ENCODE data around the gene CTNNAL1.
A peak's percentile ranks its signal among the peaks of the same experiment; 100 is the strongest.
"Not testable (repeated sequence)": the region's sequence is repeated elsewhere in the genome, so short reads cannot be mapped to it uniquely, and the experiment has no call there.

CTNNAL1 gene

DNA sequence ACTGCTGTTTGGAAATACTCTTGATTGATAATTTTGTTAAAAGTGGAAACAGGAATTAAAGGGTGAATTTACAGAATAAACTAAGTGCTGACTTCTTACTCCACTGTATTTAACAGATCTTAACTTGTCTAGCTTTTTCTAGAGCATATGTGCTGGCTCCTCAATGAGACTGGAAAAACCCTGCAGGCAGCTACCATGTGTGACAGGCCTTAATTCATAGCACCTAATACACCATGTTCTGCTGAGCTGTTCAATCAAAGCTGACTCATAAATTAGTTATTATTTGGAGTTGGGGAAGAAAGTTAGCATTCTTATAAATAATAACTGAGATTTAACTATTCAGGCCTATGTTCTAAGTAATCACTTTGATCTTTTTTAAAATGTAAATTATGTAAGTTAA lies 29.4 kb downstream of the CTNNAL1 start:
- no peak for DNase-seq

DNA sequence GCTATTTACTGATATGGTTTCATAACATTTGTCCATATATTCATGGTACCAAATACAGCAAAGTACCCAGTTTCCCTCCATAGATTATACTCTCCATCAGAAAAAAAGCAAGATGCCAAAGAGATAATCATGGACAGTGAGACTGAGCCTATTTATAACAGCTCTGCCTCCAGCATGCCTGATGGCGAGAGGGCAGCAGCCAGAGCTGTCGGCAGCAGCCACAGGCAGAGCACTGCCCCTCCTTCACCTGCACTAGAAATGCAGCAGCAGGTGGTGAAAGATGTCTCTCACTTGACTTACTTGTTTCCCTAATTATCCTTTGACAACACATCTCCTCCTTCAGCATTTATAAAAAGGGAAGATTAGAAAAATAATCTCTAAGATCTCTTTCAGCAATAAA lies 32.4 kb downstream of the CTNNAL1 start:
- no peak for DNase-seq

DNA sequence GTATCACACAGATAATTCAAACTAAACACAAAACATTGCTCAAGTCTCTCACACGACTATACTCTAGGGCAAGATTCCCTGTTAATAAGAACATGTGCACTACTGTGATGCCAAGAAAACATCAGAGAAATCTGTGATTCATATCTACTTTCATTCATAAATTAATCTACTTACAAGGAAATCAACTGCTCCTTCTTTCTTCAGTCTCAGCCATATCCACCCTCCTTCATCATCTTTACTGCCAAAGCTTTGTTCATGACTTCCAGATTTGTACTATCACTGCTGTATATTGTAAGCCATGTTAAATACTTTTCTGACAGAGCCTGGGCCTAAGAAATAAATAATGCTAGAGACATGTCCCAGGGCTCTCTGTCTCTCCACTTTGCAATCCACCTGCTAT lies 35.1 kb downstream of the CTNNAL1 start:
- DNase-seq: no peak

DNA sequence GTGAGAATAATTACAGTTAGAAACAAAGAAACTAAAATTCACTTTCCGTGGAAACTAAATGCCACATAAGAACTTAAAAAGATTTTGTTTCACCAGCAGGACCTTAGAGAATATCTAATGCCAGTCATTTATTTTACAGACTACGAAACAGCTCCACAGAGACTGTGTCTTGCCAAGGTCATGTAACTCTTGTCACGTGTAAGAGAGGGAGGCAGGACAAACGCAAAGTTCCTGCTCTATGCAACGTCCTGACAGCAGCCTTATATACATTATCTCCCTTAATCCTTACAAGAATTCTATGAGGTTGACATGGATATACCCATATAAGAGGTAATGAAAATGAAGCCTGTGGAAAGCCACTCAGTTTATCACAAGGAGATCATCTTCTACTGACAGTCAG lies 39.4 kb downstream of the CTNNAL1 start:
- no peak for DNase-seq

DNA sequence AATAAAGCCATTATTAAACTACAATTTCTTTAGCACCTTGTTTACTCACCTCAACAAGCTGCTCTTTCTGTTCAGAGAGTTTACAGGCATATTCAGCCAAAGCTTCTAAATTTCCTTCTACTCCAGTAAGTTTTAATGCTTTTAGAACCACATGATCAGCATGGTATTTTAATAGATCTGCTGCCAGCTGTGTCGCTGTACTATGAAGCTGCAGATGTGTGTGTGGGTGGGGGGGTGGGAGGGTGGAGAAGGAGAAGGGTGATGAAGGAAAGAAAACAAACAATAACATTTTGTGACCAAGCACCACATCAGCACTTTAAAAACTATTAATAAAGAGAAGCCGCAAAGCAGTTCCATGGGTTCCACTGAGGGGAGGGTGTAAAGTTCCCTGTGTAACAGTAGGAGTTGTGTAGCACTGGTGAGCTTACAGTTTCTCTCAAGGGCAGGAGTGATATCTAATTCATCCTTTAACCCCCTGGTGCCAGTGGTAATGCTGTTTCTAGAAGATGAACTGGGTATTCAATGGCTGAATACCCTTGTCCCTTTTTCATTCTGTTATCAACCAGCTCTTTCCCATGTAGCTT lies 40.6 kb downstream of the CTNNAL1 start:
- no peak for DNase-seq

DNA sequence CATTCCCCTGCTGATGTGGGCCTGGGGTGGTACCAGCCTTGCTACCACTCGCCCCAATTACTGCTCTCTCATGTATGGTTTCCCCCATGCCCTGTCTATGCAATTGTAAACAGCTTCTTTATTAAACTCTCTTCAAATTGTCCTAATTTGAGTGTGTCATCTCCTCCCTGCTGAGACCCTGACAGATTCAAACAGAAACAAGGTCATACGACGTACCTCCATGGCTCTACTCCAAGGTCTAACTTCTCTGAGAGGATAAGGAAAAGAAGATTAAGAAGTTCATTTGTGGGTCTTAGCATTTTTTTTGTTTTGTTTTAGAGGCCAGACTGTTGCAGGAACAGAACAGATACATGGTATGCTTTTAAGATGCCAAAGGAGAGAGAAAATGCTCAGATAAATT lies 41.1 kb downstream of the CTNNAL1 start:
- no peak for DNase-seq

DNA sequence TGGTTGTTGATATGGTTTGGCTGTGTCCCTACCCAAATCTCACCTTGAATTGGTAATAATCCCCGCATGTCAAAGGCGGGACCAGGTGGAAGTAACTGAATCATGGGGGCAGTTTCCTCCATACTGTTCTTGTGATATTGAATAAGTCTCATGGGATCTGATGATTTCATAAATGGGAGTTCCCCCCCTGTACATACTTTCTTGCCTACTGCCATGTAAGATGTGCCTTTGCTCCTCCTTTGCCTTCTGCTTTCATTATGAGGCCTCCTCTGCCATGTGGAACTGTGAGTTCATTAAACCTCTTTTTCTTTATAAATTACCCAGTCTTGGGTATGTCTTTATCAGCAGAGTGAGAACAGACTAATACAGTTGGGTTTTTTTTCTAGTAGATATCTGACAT lies 41.9 kb downstream of the CTNNAL1 start:
- not testable (repeated sequence) for DNase-seq

DNA sequence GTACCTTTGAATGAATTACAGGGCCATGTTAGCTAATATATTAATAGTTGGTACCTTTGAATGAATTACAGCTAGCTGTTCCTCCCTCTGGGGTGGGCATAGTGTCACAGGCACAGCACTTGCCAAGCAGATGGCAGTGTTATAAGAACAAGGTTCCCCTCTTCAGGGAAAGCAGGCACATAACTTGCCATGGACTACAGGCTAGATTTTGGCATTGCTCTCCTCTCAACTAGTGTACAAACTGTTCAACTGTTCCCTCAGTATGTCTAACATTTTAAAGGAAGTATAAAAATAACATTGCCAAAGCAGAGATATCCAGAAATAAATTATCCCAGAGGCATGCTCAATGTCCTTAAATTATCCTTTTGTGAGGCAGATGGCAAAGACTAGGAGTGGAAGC lies 45.4 kb downstream of the CTNNAL1 start:
- no peak for DNase-seq

DNA sequence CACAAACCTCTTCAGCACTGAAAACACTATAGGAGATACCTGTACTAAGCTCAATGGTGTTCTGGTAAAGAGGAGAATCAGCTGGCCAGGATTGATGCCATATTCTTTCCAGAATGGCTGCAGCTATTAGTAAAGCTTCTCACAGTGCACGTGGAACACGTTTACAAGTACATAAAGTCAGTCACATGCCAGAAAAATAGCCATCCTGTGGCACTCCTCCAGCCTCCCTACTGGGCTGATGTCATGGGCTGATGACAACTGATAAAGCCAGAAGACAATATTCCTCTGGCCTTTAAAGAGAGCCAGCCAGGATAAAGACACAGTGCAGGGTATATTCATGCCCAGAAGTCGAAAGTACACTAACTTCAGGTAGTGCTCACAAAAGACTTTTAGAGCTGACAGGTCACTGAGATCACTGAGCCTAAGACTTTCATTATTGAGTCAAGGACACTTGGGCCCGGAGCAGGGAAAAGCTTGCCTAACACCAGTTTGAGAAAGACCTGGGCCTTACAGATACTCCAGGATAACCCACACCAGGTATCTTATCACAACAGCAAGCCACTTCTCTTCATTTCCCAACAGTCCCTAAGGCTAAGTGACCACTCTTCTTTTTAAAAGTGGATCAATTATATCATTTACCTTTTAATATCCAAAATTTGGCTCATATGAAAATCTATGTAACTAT lies 49.7 kb downstream of the CTNNAL1 start:
- DNase-seq: no peak

DNA sequence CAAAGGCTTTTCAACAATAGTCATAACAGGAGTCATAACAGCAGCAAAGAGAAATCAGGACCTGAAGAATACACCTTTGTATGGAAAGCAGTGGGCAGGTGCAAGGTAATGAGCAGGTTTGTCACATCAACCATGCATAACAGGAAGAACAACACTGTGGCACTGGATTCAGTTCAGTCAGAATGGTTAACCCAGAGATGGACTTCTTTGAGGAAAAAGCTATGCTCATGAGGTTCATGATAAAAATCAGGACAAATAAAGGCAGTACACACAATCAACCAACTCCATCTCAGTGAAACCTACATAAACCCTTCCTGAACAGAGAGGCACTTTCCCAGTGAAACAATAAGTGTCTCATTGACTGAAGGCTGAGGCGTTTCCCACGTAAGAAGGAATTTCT lies 52.1 kb downstream of the CTNNAL1 start:
- DNase-seq: no peak

DNA sequence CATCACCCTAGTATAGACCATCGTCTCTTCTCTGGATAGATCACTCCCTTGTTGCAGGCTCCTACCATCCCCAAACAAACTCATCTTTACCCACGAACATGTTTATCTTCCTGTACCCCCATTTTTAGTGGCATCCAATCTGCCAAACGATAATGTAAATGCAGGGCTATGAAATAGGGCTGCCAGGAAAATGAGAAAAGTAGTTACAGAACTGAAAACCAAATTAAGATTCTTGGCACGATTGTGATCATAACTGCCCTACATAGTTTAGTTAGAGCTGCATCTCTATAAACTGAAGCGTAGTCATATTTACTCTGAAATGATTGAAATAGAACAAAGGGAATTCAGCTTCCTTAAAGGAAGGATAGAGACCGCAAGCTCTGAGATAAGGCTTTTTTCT lies 53.0 kb downstream of the CTNNAL1 start:
- no peak for DNase-seq

DNA sequence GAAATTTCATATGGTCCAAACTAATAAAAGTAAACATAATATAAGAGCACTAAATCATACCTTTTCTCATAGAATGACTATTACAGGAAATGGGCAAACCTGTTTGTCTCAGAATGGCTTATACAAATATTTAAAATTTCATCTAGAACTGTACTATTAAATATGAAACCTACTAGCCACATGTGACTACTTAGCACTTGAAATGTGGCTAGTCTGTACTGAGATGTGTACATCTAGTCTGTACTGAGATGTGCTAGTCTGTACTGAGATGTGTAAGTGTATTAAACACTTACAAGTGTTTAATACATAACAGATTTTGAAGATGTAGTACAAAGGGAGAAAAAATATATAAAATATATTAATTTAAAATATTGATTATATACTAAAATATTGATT lies 56.7 kb downstream of the CTNNAL1 start:
- no peak for DNase-seq

DNA sequence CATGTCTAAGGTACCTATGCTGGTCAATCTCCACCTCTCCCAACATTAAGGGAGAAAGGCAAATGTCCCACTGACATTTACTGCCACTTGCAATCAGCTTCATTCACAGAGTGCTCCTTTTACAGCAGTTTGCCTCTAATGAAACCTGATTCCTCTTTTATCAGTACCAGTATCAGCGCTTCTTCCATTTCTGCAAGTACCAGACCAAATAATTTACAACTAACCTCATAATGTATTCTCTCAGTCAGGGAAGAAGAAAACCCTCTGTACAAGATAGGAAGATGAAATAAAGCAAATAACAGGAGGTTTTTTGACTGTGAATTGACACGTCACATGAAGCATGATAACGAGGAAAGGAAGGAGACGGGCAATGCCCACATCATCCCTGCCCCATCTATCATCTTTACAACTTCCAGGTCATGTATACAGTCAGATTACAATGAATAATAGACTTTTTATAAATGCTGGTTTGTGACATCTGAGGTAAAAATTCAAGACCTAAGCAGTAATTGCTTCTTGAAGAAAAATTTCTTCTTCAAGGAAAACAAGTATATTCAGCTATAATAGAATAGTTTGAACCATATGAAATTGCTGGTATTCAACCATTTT lies 57.2 kb downstream of the CTNNAL1 start:
- no peak for DNase-seq

DNA sequence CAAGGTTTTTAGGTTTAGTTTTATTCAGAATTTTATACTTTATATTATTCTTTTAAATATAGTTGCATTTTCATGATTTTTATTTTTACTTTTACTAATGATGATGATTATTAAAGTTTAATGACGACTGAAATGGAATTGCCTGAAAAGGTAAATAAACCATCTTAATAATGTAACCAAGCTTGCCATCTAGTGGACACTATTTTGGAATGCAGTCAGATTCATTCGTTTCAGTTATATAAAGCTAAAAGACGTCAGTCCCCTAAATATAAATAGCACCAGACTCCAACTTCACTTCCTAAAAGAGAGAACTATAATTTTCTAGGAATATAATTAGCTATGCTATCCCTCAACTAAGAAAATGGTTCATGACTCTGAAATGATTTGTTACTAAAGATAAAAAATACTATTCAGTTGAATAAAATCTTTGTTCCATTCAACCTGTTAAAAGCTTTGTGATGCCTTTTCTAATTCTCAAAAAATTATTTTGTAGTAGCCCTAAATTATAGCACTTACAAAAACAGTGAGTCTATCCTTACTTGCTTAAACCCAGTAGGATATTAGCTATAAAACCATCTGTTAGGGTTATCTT lies 59.2 kb downstream of the CTNNAL1 start:
- no peak for DNase-seq

DNA sequence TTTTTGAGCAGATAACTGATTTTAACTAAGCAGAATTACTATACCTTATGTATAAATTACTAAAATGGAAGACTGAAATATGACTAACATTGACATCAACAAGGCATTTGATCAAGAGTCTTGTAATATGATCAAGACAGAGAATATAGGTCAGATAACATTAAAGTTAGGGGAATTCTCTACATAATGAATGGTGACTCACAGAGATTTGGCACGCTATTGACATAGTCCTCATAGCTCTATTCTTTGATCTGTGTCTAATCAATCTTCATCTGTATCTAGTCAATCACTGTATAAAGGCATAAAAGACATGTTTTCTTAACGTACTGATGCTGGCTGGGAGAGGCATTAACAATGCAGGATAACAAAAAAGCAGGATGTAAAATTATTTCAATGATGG lies 61.7 kb downstream of the CTNNAL1 start:
- DNase-seq: no peak

DNA sequence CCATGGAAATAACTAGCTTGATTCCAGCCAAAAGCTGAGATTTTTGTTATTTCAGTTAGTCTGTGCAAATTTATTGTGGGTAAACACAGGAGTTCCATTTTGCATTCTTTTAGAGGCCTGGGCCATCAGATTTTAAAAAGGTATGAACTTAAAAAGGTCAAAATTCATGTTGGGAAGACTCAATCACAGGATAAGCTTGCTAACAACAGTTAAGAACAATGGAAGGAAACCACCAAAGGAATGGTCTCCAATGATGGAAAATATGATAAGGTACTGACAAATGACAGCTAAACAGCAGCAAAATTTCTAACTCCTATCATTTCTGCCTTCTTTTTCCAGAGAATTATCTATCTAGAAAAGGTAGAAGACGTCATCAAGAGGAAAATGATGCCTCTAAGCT lies 63.1 kb downstream of the CTNNAL1 start:
- DNase-seq: no peak

DNA sequence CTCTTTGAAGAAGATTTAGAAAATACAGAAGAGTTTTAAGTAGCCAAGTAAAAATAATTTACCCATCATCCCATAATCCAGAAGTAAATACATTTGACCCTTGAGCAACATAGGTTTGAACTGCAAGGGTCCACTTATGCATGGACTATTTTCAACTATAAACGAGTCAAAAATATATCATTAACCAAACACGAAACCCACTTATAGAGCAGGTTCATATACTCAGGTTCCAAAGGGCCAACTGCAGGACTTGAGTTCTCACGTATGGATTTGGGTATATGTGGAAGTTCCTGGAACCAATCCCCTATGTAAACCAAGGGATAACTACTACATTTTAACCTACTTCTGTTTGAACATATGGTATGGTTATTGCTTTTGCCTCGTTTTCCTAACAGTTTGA lies 73.3 kb downstream of the CTNNAL1 start:
- no peak for DNase-seq

DNA sequence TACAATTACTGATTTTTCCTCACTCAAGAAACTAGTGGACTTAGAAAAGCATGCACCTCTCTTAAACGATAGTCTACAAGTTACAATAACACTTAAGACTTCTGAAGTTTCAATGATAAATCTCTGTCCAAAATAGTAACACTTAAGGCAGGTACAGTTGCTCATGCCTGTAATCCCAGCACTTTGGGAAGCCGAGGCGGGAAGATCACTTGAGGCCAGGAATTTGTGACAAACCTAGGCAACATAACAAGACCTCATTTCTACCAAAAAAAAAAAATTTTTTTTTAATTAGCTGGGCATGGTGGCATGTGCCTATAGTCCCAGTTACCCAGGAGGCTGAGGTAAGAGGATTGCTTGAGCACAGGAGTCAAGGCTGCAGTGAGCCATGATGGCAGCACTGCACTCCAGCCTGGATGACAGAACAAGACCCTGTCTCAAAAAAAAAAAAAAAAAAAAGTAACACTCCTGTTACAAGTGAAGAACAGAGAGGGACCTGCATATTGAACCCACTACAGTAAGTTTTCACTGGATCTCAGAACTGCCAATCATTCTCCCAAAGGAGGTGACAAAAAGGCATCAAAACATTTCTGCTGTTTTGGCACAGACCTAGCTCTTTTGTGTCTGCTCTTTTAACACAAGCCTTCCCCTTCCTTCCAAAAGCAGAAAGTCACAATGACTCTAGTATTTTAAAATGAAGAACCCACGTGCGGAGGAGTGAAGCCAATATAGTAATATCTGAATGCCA lies 75.6 kb downstream of the CTNNAL1 start:
- no peak for DNase-seq

DNA sequence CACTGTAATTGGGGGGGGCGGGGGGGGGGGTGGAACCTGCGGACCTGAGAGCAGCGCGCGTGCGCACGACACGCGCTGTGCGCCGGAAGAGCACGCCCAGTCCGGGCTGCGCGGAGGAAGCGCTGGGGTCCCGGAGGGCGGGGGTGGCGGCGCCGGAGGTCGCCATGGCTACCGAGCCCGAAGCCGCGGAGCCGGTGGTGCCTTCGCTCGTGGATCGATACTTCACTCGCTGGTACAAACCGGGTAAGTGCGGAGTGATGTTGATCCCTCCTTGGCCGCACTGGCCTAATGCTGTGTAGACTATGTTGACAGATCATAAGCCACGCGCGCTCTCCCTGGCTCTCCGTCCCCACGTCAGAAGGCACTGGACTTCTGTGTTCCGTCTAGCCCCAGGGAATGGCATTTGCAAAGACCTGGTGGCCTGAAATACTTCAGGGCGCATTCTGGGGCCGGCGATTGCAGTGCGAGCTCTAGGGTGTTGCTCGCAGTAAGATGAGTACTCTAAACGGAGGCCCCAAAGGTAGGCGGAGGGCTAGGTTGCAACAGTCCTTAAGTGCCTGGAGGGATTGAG lies 78.9 kb downstream of the CTNNAL1 start, which contains the start of gene ABITRAM:
Gene ABITRAM, plus strand, starts transcription at position 78 of the 571 bp plus-strand sequence. Its CDS starts 87 bp downstream, at position 165.
- peak; percentile 67 to 73 for DNase-seq

DNA sequence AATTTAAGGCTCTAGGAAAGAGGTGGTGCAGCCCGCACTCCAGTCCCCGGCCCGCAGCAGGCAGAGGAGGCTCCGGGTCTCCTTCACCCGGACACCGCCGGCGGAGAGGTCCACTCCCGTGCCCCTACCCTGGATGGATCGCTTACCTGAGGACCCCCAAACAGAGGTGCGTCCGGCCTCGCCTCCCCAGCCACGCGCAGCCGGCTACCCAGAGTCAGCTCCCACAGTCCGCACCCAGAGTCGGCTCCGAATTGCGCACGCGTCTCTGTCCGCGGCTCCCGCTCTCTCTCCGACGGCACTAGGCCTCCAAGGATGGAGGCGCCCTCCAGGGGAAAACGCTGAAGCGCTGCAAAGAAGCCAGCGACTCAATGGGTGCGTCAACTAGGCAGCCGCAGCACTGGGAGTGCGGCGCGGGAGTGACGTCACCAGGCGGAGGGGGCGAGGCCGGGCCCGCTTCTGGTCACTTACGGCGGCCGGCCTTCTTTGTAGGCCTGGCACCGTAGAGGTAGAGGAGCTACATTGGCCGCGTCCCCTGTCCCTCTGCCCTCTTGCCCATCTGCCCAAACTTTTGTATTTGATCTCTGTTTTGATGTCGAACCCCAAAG lies 79.5 kb downstream of the CTNNAL1 start, which contains the start of gene ELP1:
Gene ELP1, minus strand, starts transcription at position 407 of the 605 bp plus-strand sequence. CDS start 2,978 bp downstream, outside the sequence.
- peak; percentile 92 for DNase-seq

DNA sequence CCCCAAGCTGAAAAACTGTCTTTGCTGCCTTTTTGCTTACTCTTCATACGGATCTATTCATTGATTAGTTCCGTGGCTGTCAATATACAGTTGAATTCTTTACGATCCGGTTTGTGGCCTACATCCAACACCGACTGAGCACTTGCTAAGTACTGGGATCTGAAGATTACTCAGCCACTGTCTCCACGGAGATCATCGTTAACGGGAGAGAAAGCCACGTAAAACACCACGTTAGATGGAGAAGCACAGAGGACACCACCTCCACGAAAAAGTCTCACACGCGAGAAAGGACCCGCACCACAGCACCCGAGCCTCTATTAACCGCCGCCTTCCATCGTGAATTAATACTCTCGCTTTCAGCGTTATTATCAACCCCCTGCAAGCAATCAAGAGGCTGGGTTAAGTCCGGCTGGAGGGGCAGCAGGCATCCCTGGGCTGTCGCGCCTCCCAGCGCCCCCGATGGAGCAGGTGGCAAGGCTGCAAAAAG lies 80.0 kb downstream of the CTNNAL1 start:
- no peak for DNase-seq

DNA sequence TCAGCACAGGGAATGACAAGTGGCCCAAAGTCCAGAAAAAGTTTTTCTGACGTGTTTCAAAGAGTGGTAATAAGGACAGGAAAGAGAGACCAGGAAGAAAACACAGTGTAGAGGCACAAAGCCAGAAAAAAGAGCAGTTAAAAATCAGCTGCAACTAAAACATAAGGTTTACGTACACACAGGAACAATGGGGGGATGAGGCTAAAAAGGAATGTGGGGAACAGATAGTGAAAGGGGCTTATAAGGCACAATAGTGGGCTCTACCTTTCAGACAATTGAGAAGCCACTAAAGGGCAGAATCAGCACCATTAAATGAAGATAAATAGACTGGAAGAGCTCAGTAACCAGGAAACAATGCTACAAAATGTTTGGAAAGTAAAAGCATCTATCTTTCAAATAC lies 84.9 kb downstream of the CTNNAL1 start:
- DNase-seq: no peak
